Mucosa of rectum (tissue), 2 donors: ENCODE results near the gene KLHL41.
"Not testable (repeated sequence)": the region's sequence is repeated elsewhere in the genome, so short reads cannot be mapped to it uniquely, and the experiment has no call there.

Experiments used
- H3K27ac ChIP-seq, 2 donors: one replicate each; pipeline ENCODE4 v1.7.0; 2013; ENCODE audit warnings: inconsistent platforms in 2 of 2, low read depth in 2 of 2, low read length in 2 of 2
- H3K27me3 ChIP-seq, 2 donors: one replicate each; pipeline ENCODE4 v1.7.0; 2013; ENCODE audit warnings: low read length in 2 of 2; ENCODE audit not compliant: control insufficient read depth in 2 of 2, insufficient read depth in 2 of 2
- H3K36me3 ChIP-seq, 2 donors: one replicate each; pipeline ENCODE4 v1.7.0; 2013; ENCODE audit warnings: low read length in 2 of 2; ENCODE audit not compliant: control insufficient read depth in 2 of 2, insufficient read depth in 2 of 2
- H3K4me1 ChIP-seq, 2 donors: one replicate each; pipeline ENCODE4 v1.7.0; 2013; ENCODE audit warnings: low read length in 2 of 2, mild to moderate bottlenecking in 1 of 2; ENCODE audit not compliant: control insufficient read depth in 2 of 2, insufficient read depth in 2 of 2
- H3K4me3 ChIP-seq, 2 donors: one replicate each; pipeline ENCODE4 v1.7.0; 2013; ENCODE audit warnings: low read length in 2 of 2
- H3K9ac ChIP-seq, 2 donors: one replicate each; pipeline ENCODE4 v1.7.0; 2013; ENCODE audit warnings: low read length in 2 of 2, low read depth in 1 of 2, mild to moderate bottlenecking in 1 of 2
- H3K9me3 ChIP-seq, 2 donors: one replicate each; pipeline ENCODE4 v1.7.0; 2013; ENCODE audit warnings: low read length in 2 of 2; ENCODE audit not compliant: control insufficient read depth in 2 of 2
- donor health status: healthy.
- donor health status: Normal muscosa, but diverticular disease.

KLHL41 gene

DNA sequence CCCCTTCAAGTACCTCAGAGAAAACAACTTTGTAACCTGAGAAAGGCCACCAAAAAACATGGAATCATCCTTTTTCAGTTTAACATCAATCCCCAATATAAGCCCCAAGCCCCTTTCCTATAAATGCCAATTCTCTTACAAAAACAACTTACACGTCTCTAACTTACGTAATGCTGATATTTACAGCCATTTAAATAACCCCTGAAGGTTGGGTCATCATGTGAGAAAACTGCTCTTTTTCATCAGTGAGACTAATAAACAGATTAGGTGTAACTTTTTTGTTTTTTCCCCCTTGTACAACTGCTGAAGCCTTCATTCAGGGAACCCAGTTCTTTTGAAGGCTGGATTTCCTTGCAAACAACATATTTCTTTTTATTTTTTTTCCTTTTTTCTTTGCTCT, 60.4 kb downstream of the KLHL41 start:
- no peak overlapping the region for H3K4me3 ChIP-seq
- H3K36me3 ChIP-seq, result peaks cover 0 to 7% of the 10 kb centered on the region in 2 donors
- H3K27me3 ChIP-seq, result no peaks in the 10 kb centered on the region
- H3K4me1 ChIP-seq, result peaks cover 3% of the 10 kb centered on the region in 2 donors
- H3K9ac ChIP-seq, result no peak overlapping the region
- no peak overlapping the region for H3K27ac ChIP-seq
- no peaks in the 10 kb centered on the region for H3K9me3 ChIP-seq

DNA sequence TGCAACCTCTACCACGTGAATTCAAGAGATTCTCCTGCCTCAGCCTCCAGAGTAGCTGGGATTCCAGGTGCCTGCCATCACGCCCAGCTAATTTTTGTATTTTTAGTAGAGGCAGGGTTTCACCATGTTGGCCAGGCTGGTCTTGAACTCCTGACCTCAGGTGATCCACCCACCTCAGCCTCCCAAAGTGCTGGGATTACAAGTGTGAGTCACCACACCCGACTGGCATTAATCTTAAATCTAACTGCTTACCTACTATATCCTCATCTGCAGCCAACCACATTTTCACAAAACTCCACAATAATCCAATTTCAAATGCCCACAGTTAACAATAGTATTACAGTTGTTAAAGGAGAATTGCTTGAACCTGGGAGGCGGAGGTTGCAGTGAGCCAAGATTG, 61.2 kb downstream of the KLHL41 start:
- not testable (repeated sequence) for H3K9me3 ChIP-seq, H3K36me3 ChIP-seq, H3K9ac ChIP-seq, H3K27ac ChIP-seq, H3K27me3 ChIP-seq, H3K4me1 ChIP-seq, H3K4me3 ChIP-seq

DNA sequence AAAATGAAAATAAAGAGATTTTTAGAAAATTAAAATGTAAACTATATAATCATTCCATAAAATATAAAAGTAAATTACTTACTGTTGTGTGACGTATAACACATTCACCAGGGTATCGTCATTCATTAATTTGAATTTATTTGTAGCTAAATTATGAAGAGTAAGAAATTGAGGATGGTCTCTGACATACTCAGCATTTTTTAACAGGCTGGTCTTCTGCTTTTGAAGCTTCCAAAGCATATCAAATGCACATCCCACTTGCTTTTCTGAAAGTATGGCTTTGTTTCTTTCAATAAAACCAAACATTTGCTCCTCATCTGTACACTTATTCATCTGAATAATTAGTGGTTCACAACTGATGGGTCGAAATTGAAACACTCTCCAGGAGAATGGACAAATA, 62.1 kb downstream of the KLHL41 start:
- Histone ChIP-seq H3K36me3 (peaks cover 0 to 3% of the 10 kb centered on the region in 2 donors), H3K4me1 (peaks cover 3% of the 10 kb centered on the region in 2 donors), H3K9me3 (no peaks in the 10 kb centered on the region), H3K27ac (no peak overlapping the region), H3K27me3 (no peaks in the 10 kb centered on the region), H3K9ac (no peak overlapping the region), H3K4me3 (peak overlapping the region in 1 of 2 donors; percentile 90)

DNA sequence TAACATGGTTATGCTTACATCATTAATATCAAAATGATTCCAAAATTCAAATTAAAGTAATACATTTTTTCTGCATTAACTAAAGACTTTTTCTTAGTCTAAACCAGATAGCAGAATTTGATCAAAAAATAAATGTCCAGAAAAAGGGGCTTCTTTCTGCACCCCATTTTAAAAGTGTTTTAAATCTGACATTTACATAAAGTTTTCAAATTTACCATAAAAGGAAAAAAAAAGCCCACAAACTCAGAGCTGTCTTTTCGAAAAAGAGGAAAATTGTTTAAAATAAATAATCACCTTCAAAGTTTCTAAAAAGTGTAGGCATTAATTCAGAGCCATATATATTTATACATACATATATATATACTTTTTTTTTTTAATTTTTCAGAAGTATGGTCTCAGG, 62.7 kb downstream of the KLHL41 start:
- Histone ChIP-seq H3K4me1 (peaks cover 3% of the 10 kb centered on the region in 2 donors), H3K27me3 (no peaks in the 10 kb centered on the region), H3K9me3 (no peaks in the 10 kb centered on the region), H3K4me3 (peak overlapping the region in 1 of 2 donors; percentile 90), H3K27ac (no peak overlapping the region), H3K36me3 (peaks cover 0 to 3% of the 10 kb centered on the region in 2 donors), H3K9ac (no peak overlapping the region)

DNA sequence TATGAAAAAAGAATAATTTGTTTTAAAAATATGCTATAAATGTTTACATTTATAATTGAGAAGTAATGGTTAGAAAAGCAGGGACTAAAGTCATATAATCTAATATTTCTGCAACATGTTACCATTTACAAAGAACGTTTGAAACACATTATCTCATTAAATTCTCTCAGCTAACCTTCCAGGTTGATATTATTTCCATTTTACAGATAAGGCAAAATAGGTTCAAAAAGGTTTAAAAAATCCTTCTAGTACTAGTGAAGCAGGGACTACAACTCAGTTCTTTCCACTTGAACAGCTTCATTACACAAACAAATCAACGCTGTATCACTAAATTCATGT, 63.3 kb downstream of the KLHL41 start:
- H3K27ac ChIP-seq, result peak overlapping the region in 1 of 2 donors; percentile 75
- peaks cover 3% of the 10 kb centered on the region in 2 donors for H3K4me1 ChIP-seq
- H3K36me3 ChIP-seq, result peaks cover 0 to 3% of the 10 kb centered on the region in 2 donors
- H3K9ac ChIP-seq, result peak overlapping the region; percentile 71 to 80
- peak overlapping the region; percentile 82 to 90 for H3K4me3 ChIP-seq
- H3K27me3 ChIP-seq, result no peaks in the 10 kb centered on the region
- H3K9me3 ChIP-seq, result no peaks in the 10 kb centered on the region

DNA sequence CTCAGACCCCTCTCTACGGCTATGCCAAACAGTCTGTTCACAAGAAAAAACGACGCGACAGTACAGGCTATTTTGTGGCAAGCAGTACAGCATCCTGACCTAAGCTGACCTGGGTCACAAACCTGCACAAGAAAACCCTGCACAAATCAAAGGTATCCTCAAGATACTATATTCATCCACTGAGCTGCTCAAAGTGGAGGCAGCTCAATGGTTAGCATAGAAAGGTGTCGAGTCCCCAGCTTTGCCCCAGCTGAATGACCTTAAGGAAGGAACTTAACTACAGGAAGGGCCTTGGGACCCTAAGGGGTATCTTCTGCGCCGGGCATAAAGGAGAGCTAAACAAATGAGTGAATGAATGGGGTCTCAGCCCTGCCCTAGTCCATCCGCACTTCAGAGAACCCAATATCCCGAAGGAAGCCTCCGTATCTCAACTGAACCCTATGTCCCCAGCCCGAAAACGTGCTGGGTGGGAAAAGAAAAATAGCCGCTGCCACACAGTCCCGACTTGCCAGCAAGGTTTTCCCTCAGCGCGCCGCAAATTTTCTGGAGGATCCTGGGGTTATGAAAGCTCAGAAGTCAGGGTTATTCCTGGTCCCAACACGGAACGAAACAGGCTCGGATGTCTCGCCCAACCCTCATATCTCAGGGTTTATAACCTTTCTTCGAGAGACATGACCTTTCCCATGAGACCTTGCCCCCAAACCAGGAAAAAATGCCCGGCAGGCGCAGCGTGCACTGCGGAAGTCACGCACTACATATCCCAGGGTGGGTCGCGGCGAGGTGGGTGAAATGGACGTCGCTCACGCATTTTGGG, 63.9 kb downstream of the KLHL41 start, which contains the start of gene FASTKD1:
Gene FASTKD1, minus strand, starts transcription at position 706 of the 814 bp plus-strand sequence. CDS start 1,836 bp downstream, outside the sequence.
- peaks cover 0 to 3% of the 10 kb centered on the region in 2 donors for H3K36me3 ChIP-seq
- no peaks in the 10 kb centered on the region for H3K9me3 ChIP-seq
- peak within 1 kb of the TSS; percentile 66 to 75 for H3K27ac ChIP-seq
- peak within 1 kb of the TSS; percentile 82 to 90 for H3K4me3 ChIP-seq
- H3K4me1 ChIP-seq, result peaks cover 3% of the 10 kb centered on the region in 2 donors
- H3K27me3 ChIP-seq, result no peaks in the 10 kb centered on the region
- peak within 1 kb of the TSS; percentile 71 to 80 for H3K9ac ChIP-seq

DNA sequence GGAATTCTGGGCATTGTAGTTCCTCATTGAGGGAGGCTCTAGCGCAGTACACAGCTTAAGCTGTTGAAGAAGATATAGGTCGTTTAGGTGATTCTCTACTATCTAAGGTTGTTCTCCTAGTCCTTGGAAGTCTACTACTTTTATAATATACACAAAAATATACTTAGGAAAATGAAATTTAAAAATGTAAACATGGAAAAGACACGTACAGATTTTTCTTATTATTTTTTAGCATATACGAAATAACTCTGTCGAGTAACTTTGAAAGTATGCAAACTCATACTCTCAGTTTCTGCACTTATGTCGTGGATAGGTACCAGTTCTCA, 64.4 kb downstream of the KLHL41 start:
- Histone ChIP-seq H3K4me1 (peaks cover 3% of the 10 kb centered on the region in 2 donors), H3K9ac (no peak overlapping the region), H3K4me3 (peak overlapping the region; percentile 82 to 90), H3K27me3 (no peaks in the 10 kb centered on the region), H3K36me3 (peaks cover 0 to 3% of the 10 kb centered on the region in 2 donors), H3K9me3 (no peaks in the 10 kb centered on the region), H3K27ac (no peak overlapping the region)

DNA sequence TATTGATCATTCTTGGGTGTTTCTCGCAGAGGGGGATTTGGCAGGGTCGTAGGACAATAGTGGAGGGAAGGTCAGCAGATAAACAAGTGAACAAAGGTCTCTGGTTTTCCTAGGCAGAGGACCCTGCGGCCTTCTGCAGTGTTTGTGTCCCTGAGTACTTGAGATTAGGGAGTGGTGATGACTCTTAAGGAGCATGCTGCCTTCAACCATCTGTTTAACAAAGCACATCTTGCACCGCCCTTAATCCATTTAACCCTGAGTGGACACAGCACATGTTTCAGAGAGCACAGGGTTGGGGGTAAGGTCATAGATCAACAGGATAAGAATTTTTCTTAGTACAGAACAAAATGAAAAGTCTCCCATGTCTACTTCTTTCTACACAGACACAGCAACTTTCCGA, 65.0 kb downstream of the KLHL41 start:
- H3K36me3 ChIP-seq, H3K27me3 ChIP-seq, H3K9me3 ChIP-seq, H3K27ac ChIP-seq, H3K4me1 ChIP-seq, H3K9ac ChIP-seq, H3K4me3 ChIP-seq: not testable (repeated sequence)

DNA sequence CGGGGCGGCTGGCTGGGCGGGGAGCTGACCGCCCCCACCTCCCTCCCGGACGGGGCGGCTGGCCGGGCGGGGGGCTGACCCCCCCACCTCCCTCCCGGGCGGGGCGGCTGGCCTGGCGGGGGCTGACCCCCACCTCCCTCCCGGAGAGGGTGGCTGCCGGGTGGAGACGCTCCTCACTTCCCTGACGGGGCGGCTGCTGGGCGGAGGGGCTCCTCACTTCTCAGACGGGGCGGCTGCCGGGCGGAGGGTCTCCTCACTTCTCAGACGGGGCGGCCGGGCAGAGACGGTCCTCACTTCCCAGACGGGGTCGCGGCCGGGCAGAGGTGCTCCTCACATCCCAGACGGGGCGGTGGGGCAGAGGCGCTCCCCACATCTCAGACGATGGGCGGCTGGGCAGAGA, 65.8 kb downstream of the KLHL41 start:
- H3K9ac ChIP-seq, H3K27ac ChIP-seq, H3K4me3 ChIP-seq, H3K27me3 ChIP-seq, H3K36me3 ChIP-seq, H3K9me3 ChIP-seq, H3K4me1 ChIP-seq: not testable (repeated sequence)
